NCI-H69 (cell line): Measurements from ENCODE around the gene ROR2.

Experiments used
- DNase-seq: peaks from one replicate; lab custom pipeline; 2025; lab: John Stamatoyannopoulos, UW

The ROR2 gene

DNA sequence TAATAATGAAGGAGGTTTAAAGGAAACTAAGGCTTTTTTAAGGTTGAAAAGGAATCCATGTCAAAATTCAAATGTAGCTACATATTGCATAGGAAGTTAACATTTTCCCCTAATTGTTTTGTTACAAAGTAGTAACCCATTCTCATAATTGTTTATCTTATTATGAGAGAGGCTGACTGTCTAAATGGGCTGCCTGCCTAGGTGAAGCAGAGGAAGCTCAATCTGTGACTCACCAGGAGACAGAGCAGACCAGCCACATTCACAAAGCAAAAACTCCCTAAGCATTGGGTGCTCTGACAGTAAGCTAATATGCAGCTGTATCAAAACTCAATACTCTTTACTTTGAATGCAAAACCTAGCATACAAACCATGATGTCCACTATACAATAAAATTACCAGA is 208.5 kb downstream of the ROR2 start:
- DNase-seq, result no peak

- DNase-seq, result no peak
These were observed 209.3 kb downstream of the ROR2 start for GRCh38 chr9:91740701-91741100.

DNA sequence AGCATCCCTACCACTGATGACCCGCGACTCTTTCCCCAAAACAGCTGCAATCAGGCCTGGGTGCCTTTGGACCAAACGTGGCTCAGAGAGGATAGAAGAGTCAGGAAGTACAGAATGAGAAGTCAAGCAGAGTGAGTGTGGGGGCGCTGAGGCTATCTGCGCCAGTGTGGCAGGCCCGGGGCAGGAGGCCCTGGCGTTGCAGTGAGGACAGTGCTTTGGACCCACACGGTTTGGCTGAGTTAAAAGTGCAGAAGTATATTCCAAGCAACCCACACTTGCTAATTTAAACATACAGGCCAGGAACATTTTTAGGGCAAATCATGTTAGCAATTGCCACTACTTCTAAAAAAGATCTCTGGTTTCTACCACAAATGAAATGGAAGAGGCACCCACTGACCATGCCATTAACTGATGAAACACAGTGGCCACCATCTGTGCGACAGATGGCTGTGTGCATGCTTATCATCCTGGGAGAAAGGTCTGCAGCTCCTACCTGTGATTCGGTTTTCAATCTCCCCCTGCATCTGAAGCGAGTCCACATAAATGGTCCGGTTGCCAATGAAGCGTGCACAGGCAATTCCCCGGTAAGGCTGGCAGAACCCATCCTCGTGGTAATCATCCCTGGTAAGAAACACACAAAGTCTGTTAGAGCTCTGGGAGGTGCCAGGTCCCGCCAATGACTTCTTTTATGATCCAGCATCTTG is 213.0 kb downstream of the ROR2 start:
- DNase-seq, result peak; percentile 27

GRCh38 chr9:91736311-91736710 is 213.7 kb downstream of the ROR2 start:
- no peak for DNase-seq

GRCh38 chr9:91735049-91735448 is 215.0 kb downstream of the ROR2 start:
- no peak for DNase-seq

- DNase-seq, result peak; percentile 52
These were observed 215.6 kb downstream of the ROR2 start for GRCh38 chr9:91734371-91734981.

DNA sequence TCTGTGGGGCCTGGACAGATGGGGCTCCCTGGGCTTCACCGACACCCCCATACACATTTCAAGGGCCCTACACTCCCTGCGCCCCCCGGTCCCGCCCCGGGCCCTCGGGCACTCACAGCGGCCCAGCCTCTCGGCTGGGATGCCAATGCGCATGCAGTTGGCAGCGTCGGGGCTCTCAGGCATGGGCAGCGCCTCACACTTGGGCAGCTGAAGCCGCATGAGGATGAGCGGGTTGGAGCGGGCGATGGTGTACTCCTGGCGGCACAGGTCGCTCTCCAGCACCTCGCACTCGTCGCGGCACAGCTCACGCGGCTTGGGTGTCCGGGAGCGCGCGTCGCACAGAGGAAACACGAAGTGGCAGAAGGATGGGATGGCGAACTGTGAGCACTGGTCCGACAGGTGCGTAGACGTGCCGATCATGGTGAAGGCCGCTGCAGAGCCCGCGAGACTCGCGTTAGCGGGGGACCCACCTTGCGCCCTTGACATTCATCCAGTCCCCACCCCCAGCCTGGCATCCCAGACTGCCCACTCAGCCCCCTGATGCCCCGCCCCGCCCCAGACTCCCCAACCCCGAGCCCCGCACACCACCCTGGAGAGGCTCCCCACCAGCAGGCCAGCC is 216.9 kb downstream of the ROR2 start:
- no peak for DNase-seq

- DNase-seq, result no peak
These were observed 217.6 kb downstream of the ROR2 start for GRCh38 chr9:91732187-91733005.

DNA sequence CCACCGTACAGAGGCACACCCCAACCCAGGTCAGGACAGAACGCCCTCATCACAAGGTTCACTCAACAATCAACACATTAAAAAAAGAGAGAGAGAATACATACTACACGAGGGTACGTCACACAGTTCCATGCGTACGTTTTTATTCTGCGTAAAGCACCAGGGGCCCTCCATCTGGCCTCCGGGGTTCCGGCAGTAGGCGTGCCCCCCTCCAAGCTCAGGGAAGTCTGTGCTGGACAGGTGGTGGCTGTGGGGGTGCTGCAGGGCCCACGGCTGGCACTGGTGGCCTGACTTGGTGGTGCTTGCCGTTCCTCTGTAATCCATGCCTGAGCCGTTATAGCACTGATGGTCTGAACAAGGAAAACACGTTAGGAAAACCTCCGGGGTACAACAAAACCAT is 219.2 kb downstream of the ROR2 start:
- DNase-seq, result no peak

DNA sequence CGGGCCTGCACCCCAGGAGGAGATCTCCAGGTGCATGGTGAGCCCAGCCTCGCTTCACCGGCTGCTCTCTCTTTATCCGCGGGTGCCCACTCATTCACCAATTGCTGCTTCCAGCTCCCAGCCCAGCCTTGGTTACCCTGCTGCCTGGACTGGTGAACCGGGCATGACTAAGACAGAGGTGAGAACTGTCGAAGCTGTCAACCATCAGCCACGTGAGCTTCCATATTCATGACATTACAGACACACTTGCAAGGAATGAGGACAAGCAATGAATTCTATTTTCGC is 220.5 kb downstream of the ROR2 start:
- no peak for DNase-seq

GRCh38 chr9:91727972-91728371 is 222.1 kb downstream of the ROR2 start:
- no peak for DNase-seq

DNA sequence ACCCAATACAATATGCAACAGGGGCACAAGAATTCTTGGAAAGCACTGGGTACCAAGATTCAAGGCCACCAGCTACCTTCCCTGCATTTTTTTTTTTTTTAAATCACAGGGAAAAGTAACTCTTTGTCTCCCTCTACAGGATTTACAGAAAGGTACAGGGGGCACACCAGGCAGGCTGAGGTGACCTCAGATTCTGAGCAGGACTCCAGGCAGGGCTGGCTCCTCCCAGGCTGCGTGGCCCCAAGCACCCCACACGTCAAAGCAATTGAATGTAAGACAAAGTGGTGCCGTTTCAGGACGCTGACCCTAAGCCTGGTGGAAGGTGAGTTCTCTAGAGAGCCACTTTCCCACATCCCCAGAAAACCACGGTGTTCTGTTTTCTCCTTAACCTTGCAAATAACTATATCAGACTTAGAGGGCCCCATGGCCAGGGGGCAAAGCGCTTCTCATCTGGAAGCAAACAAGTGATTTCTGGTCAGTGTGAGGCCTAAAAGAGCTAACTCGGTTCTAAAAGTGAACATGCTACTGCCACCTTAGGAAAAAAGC is 222.6 kb downstream of the ROR2 start:
- peak; percentile 58 for DNase-seq

GRCh38 chr9:91726406-91727100 is 223.5 kb downstream of the ROR2 start:
- DNase-seq, result no peak

DNA sequence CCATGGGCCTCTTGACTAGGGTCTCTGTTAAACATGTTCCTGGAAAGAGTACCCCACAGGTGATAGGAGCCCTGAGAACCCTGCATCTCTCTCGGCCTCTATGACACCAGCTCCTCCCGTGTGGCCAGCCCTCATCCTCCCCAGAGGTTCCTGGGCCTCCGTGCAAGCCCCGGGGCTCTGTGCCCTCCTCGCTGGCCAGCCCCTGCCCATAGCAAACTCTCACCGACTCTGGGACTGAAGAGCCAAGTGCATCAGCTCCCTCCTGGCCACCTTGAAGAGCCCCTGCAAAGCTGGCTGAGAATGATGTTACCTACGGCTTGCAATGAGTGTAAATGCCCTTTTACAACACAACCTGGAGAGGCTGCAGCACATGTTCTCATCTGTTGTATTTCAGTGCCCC is 224.4 kb downstream of the ROR2 start:
- DNase-seq, result no peak

DNA sequence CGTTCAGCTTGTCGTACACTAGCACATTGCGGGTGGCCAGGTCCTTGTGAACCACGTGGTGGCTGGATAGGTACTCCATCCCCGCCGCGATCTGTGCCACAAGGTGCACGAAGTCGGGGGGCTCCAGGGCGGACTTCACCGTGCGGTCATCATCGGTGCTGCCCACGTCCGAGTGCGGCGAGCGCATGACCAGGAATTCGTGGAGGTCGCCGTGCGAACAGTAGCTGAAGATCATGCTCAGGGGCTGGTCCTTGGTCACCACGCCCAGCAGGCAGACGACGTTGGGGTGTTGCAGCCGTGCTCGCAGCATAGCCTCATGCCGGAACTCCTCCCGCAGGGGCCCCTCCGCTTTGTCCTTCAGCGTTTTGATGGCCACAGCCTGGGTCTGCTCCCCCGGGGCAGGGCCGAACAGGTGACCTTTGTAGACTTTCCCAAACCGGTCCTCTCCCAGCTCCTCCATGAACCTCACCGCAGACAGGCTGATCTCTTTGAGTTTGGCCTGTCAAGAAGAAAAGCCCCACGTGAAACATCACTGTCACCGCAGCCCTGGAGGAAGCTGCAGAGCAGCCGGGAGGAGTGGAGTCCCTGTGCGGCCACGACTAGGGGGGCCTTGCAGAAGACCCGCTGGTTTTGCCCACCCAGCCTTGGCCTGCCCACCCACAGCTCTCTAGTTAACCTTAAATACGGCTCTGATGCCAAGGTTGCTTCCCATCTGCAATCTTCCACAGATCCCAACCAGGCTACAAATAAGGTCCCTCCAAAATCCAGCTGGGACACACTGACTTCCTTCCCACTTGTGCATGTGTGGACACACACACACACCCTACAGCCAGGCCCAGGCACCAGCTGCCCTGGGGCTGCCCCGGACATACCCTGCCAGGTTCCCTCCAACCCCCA is 225.2 kb downstream of the ROR2 start:
- no peak for DNase-seq

GRCh38 chr9:91724068-91724440 is 226.0 kb downstream of the ROR2 start:
- no peak for DNase-seq

- DNase-seq, result no peak
These were observed 226.5 kb downstream of the ROR2 start for GRCh38 chr9:91723420-91724067.

- DNase-seq, result no peak
These were observed 229.0 kb downstream of the ROR2 start for GRCh38 chr9:91720751-91721705.

GRCh38 chr9:91720313-91720712 is 229.7 kb downstream of the ROR2 start:
- no peak for DNase-seq
